ENCODE measurements around the gene TMEM37. TPM values are rescaled to one million over a fixed set of nuclear protein-coding genes. Genes with fewer than 3 reads are reported as not detected.

TMEM37 gene
- total RNA-seq, 1 donor from 2014 or later: 11.4 TPM

- no peak for DNase-seq (ENCODE audit: low read depth)
These were observed 2.1 kb downstream of the TMEM37 start for GRCh38 chr2:119433636-119434327.

- no peak for DNase-seq (ENCODE audit: low read depth)
These were observed 3.0 kb downstream of the TMEM37 start for GRCh38 chr2:119434664-119435063.

- peak; percentile 59 for DNase-seq (ENCODE audit: low read depth)
These were observed 3.7 kb downstream of the TMEM37 start for GRCh38 chr2:119435081-119435952.

- DNase-seq (ENCODE audit: low read depth): no peak
These were observed 4.3 kb downstream of the TMEM37 start for GRCh38 chr2:119435953-119436297.

GRCh38 chr2:119436993-119437772 lies 5.5 kb downstream of the TMEM37 start:
- DNase-seq (ENCODE audit: low read depth): no peak

GRCh38 chr2:119438128-119438656 lies 6.5 kb downstream of the TMEM37 start:
- peak; percentile 76 for DNase-seq (ENCODE audit: low read depth)

GRCh38 chr2:119438726-119439284 lies 7.2 kb downstream of the TMEM37 start:
- DNase-seq (ENCODE audit: low read depth): no peak

- no peak for DNase-seq (ENCODE audit: low read depth)
These were observed 8.2 kb downstream of the TMEM37 start for GRCh38 chr2:119439574-119440500.

- DNase-seq (ENCODE audit: low read depth): no peak
These were observed 8.8 kb downstream of the TMEM37 start for GRCh38 chr2:119440501-119440870.

- DNase-seq (ENCODE audit: low read depth): no peak
These were observed 9.2 kb downstream of the TMEM37 start for GRCh38 chr2:119440873-119441272.

- no peak for DNase-seq (ENCODE audit: low read depth)
These were observed 9.9 kb downstream of the TMEM37 start for GRCh38 chr2:119441376-119442225.

- DNase-seq (ENCODE audit: low read depth): no peak
These were observed 10.6 kb downstream of the TMEM37 start for GRCh38 chr2:119442226-119442619.

GRCh38 chr2:119442850-119443249 lies 11.2 kb downstream of the TMEM37 start:
- no peak for DNase-seq (ENCODE audit: low read depth)

- no peak for DNase-seq (ENCODE audit: low read depth)
These were observed 14.4 kb downstream of the TMEM37 start for GRCh38 chr2:119446037-119446436.

GRCh38 chr2:119448427-119449141 lies 16.9 kb downstream of the TMEM37 start:
- DNase-seq (ENCODE audit: low read depth): no peak

- DNase-seq (ENCODE audit: low read depth): no peak
These were observed 17.9 kb downstream of the TMEM37 start for GRCh38 chr2:119449521-119449920.

GRCh38 chr2:119451336-119452050 lies 19.8 kb downstream of the TMEM37 start:
- no peak for DNase-seq (ENCODE audit: low read depth)

- DNase-seq (ENCODE audit: low read depth): no peak
These were observed 22.4 kb downstream of the TMEM37 start for GRCh38 chr2:119453972-119454593.

Data from renal cortical epithelial cell (primary cell).